Stomach (tissue), 9 donors: ENCODE measurements around the gene PGPEP1. TPM values are rescaled to one million over a fixed set of nuclear protein-coding genes. Genes with fewer than 3 reads are reported as not detected.

Source experiments
- DNase-seq, 2 donors: peaks; one replicate each; pipeline versions ENCODE4 v3.0.0 to v3.0.0-alpha.2; 2013 to 2019
- H3K27ac ChIP-seq, 5 donors: fragments of 200-600 bp in 4 of 5; sonication (generic) in 4 of 5; one replicate each; pipeline ENCODE4 v1.5.1; 2013 to 2019; ENCODE audit warnings: mild to moderate bottlenecking in 1 of 5, moderate library complexity in 1 of 5
- H3K27me3 ChIP-seq, 3 donors: fragments of 200-600 bp; sonication (generic); one replicate each; pipeline ENCODE4 v1.5.1; 2017 to 2019; ENCODE audit warnings: mixed run types in 1 of 3
- H3K36me3 ChIP-seq, 4 donors: fragments of 200-600 bp; sonication (generic); 1 replicate in 3 of 4; 2 replicates in 1 of 4; pipeline ENCODE4 v1.5.1; 2016 to 2019
- H3K4me1 ChIP-seq, 4 donors: fragments of 200-600 bp; sonication (generic); one replicate each; pipeline ENCODE4 v1.5.1; 2016 to 2019
- H3K4me3 ChIP-seq, 4 donors: fragments of 200-600 bp; sonication (generic) in 3 of 4; one replicate each; pipeline ENCODE4 v1.5.1; 2016 to 2019; ENCODE audit warnings: mild to moderate bottlenecking in 1 of 4
- H3K9me3 ChIP-seq, 4 donors: fragments of 200-600 bp; sonication (generic); one replicate each; pipeline ENCODE4 v1.5.1; 2016 to 2019
- EP300 ChIP-seq: sonication (generic); formaldehyde crosslinking; IDR thresholded peaks from one replicate; pipeline ENCODE4 v1.6.1; 2017; ENCODE audit warnings: antibody characterized with exemption
- POLR2A ChIP-seq, 4 donors: fragments of 450-650 bp; IDR thresholded peaks; one replicate each; pipeline ENCODE4 v1.6.1; 2016; ENCODE audit warnings: antibody characterized with exemption in 4 of 4, control low read depth in 2 of 4, mild to moderate bottlenecking in 1 of 4, moderate library complexity in 1 of 4
- POLR2AphosphoS5 ChIP-seq, 3 donors: sonication (generic); formaldehyde crosslinking; IDR thresholded peaks; one replicate each; pipeline ENCODE4 v1.6.1; 2016; ENCODE audit warnings: antibody characterized with exemption in 3 of 3
- WGBS, 5 donors: extraction: QIAGEN DNeasy Blood & Tissue Kit in 3 of 5; methylation state at CpG; one replicate each; pipeline versions ENCODE4 v1.1.5 to v1.1.7; 2013 to 2018; 5-methylcytosine and 5-hydroxymethylcytosine counted together
- intact Hi-C: fragments of 100-400 bp; cut with DNase I; formaldehyde crosslinking; loops from one replicate; pipeline ENCODE4 v1.15.1; 2023; ENCODE audit warnings: low total_unique reads
- polyA plus RNA-seq, 3 donors: library from polyadenylated mRNA; stranded (reverse); fragments of 200-250 nt; gene quantifications; one replicate each; pipeline ENCODE4 v1.2.3, GENCODE V29; 2013
- total RNA-seq, 5 donors: library from RNA; depleted of rRNA; stranded (reverse); fragments of >200 nt; gene quantifications; one replicate each; pipeline versions ENCODE4 v1.1.0 to v1.2.3, GENCODE V29; 2014 to 2016
- TF ChIP-seq, protein P1 (sequence below), 7 experiments: fragments of 450-650 bp in 4 of 7; fragments of 200-600 bp in 3 of 7; sonication (generic) in 3 of 7; IDR thresholded peaks; one replicate each; pipeline ENCODE4 v1.5.1; 2016 to 2019; ENCODE audit warnings: antibody characterized with exemption in 7 of 7, control low read depth in 2 of 7, mild to moderate bottlenecking in 1 of 7
- donor health status: healthy with polysubstance abuse.
- donor health status: Bipolar disorder and iron deficiency.
- donor health status: healthy.

PGPEP1 gene
- total and polyA plus RNA-seq, 8 donors, result 8.0 to 58.9 (median 26.0) TPM

DNA sequence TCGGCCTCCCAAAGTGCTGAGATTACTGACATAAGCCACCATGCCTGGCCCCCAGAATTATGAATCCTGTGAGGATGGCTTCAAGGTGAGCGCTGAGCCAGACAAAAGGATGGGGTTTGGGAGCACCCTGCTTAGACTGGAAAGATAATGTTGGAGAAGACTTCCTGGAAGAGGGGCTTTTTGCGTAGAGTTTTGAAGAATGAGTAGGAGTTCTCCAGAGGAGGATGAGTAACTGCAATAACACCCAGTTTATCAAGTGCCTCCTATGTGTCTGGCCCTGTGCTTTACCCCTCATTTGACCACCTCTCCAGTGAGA is 44.9 kb downstream of the PGPEP1 start:
- Histone ChIP-seq H3K36me3 (peaks cover 0 to 13% (median 0%) of the 10 kb centered on the region in 4 donors), H3K4me1 (peaks cover 31 to 73% (median 49%) of the 10 kb centered on the region in 4 donors), H3K27ac (peak overlapping the region; percentile 77 to 84 (median 79)), H3K27me3 (peaks cover 0 to 25% (median 0%) of the 10 kb centered on the region in 3 donors), H3K9me3 (no peaks in the 10 kb centered on the region), H3K4me3 (no peak overlapping the region)
- TF ChIP-seq, protein P1, sequence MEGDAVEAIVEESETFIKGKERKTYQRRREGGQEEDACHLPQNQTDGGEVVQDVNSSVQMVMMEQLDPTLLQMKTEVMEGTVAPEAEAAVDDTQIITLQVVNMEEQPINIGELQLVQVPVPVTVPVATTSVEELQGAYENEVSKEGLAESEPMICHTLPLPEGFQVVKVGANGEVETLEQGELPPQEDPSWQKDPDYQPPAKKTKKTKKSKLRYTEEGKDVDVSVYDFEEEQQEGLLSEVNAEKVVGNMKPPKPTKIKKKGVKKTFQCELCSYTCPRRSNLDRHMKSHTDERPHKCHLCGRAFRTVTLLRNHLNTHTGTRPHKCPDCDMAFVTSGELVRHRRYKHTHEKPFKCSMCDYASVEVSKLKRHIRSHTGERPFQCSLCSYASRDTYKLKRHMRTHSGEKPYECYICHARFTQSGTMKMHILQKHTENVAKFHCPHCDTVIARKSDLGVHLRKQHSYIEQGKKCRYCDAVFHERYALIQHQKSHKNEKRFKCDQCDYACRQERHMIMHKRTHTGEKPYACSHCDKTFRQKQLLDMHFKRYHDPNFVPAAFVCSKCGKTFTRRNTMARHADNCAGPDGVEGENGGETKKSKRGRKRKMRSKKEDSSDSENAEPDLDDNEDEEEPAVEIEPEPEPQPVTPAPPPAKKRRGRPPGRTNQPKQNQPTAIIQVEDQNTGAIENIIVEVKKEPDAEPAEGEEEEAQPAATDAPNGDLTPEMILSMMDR (IDR thresholded peaks at IDR 0.05), result no peak
- WGBS, 5 donors, result 87 to 96% (median 94%) methylated on average over 2 to 3 of the region's 3 CpGs
- no peak for DNase-seq
- intact Hi-C loops, result no loop called here

GRCh38 chr19:18385675-18386542 is 45.5 kb downstream of the PGPEP1 start, which contains the start of gene GDF15:
Gene GDF15, plus strand, starts transcription at chr19:18386158. Its CDS starts 32 bp downstream, at chr19:18386190.
- Histone ChIP-seq H3K4me3 (peak within 1 kb of the TSS; percentile 42 to 60 (median 46)), H3K4me1 (peaks cover 25 to 67% (median 43%) of the 10 kb centered on the region in 4 donors), H3K9me3 (no peaks in the 10 kb centered on the region), H3K27me3 (peaks cover 0 to 25% (median 0%) of the 10 kb centered on the region in 3 donors), H3K36me3 (peaks cover 0 to 13% (median 0%) of the 10 kb centered on the region in 4 donors), H3K27ac (peak within 1 kb of the TSS; percentile 77 to 84 (median 79))
- TF ChIP-seq POLR2A (IDR thresholded peaks at IDR 0.05), result peak in 2 of 4 donors; percentile 55 to 91
- TF ChIP-seq POLR2AphosphoS5 (IDR thresholded peaks at IDR 0.05), result peak; percentile 3 to 99 (median 99)
- TF ChIP-seq, protein P1 (IDR thresholded peaks at IDR 0.05), result peak in 5 of 7 experiments; percentile 46 to 74 (median 67)
- TF ChIP-seq EP300, result no peak
- WGBS, 5 donors, result 13 to 24% (median 20%) methylated on average over 31 to 33 of the region's 33 CpGs
- intact Hi-C loops, result no loop called here
- DNase-seq, result peak; percentile 94 to 96

DNA sequence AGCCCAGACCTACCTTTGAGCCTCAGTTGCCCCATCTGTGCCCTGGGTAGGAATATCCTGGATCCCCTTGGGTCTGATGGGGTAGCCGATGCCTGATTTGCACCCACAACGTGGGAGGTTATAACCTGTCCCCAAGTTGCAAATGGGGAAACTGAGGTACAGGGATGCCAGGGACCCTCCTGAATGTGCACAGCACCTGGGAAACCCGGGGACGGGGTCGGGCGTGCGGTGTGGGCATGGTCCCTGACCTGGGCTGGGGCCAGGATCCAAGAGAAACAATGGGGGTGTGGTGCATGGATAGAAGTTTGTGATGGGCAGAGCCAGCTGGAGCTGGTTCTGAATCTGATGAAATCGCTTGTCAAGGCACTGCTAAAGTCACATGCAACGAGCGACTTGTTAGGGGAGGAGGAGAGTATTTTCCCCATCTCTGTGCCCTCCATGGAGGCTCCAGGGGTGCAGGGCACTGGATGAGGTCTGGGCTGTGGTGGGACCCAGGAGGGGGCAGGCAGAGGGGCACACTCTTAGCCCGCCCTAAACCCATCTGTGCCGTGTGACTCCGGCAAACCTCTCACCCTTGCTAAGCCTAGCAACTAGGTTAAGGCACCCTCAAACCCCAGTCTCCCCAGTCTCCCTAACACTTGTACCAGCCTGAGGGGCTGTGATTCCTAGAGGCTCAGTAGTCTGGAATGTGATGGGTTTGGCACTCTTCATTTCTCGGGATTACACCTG is 46.3 kb downstream of the PGPEP1 start:
- intact Hi-C loops, result no loop called here
- H3K27me3 ChIP-seq, result peaks cover 0 to 25% (median 0%) of the 10 kb centered on the region in 3 donors
- DNase-seq, result no peak
- H3K4me1 ChIP-seq, result peaks cover 21 to 60% (median 40%) of the 10 kb centered on the region in 4 donors
- H3K36me3 ChIP-seq, result peaks cover 0 to 13% (median 0%) of the 10 kb centered on the region in 4 donors
- TF ChIP-seq POLR2AphosphoS5 (IDR thresholded peaks at IDR 0.05) (peak in 1 of 3 donors; percentile 41), POLR2A (IDR thresholded peaks at IDR 0.05) (no peak), EP300 (no peak)
- TF ChIP-seq, protein P1 (IDR thresholded peaks at IDR 0.05), result no peak
- H3K27ac ChIP-seq, result peak overlapping the region; percentile 77 to 84 (median 79)
- no peaks in the 10 kb centered on the region for H3K9me3 ChIP-seq
- peak overlapping the region; percentile 42 to 60 (median 46) for H3K4me3 ChIP-seq
- 44 to 73% (median 51%) methylated on average over 13 to 14 of the region's 14 CpGs for WGBS, 5 donors
